HepG2 (cell line): Measurements from ENCODE around the gene CAPG. TPM values are rescaled to one million over a fixed set of nuclear protein-coding genes. Genes with fewer than 3 reads are reported as not detected.

Source experiments
- AFF4 ChIP-seq: sonication (generic); formaldehyde crosslinking; IDR thresholded peaks from 2 replicates; pipeline ENCODE4 v1.4.0; 2020; ENCODE audit warnings: missing genetic modification reagents
- AGO2 ChIP-seq: fragments of 200-400 bp; formaldehyde crosslinking; optimal IDR thresholded peaks from 2 replicates; pipeline ENCODE3; 2017; ENCODE audit warnings: mild to moderate bottlenecking, low read depth, low read length, moderate library complexity
- AKAP8 ChIP-seq: sonication (generic); formaldehyde crosslinking; IDR thresholded peaks from 2 replicates; pipeline ENCODE4 v1.5.1; 2020; ENCODE audit warnings: mild to moderate bottlenecking, missing genetic modification reagents
- E2F5 ChIP-seq: sonication (generic); formaldehyde crosslinking; conservative IDR thresholded peaks from 2 replicates; pipeline ENCODE4 v1.4.0; 2020; ENCODE audit warnings: missing genetic modification reagents
- HOXA5 ChIP-seq: sonication (generic); formaldehyde crosslinking; IDR thresholded peaks from 2 replicates; pipeline ENCODE4 v1.4.0; 2020; ENCODE audit warnings: missing genetic modification reagents
- MAX ChIP-seq: IDR thresholded peaks from 2 replicates; pipeline ENCODE4 v1.6.1; 2012; ENCODE audit warnings: inconsistent platforms
- RBAK ChIP-seq: sonication (generic); formaldehyde crosslinking; IDR thresholded peaks from 2 replicates; pipeline ENCODE4 v1.5.1; 2020; ENCODE audit warnings: mild to moderate bottlenecking, missing genetic modification reagents
- RCOR2 ChIP-seq: IDR thresholded peaks from 2 replicates; pipeline ENCODE4 v1.6.1; 2016; ENCODE audit warnings: missing biosample characterization, missing genetic modification reagents
- SMAD9 ChIP-seq: sonication (generic); formaldehyde crosslinking; IDR thresholded peaks from 2 replicates; pipeline ENCODE4 v1.5.1; 2020; ENCODE audit warnings: mild to moderate bottlenecking, missing genetic modification reagents
- STAG1 ChIP-seq: sonication (generic); formaldehyde crosslinking; IDR thresholded peaks from 2 replicates; pipeline ENCODE4 v1.4.0; 2020; ENCODE audit warnings: missing genetic modification reagents
- SUZ12 ChIP-seq: fragments of 150-350 bp; IDR thresholded peaks from 2 replicates; pipeline ENCODE4 v1.6.1; 2014; ENCODE audit warnings: low read depth, low read length
- THAP11 ChIP-seq: IDR thresholded peaks from 2 replicates; pipeline ENCODE4 v1.6.1; 2016; ENCODE audit warnings: missing biosample characterization, missing genetic modification reagents
- ZBTB21 ChIP-seq: sonication (generic); formaldehyde crosslinking; IDR thresholded peaks from 2 replicates; pipeline ENCODE4 v1.4.0; 2020; ENCODE audit warnings: missing genetic modification reagents
- ZFP1 ChIP-seq: IDR thresholded peaks from 2 replicates; pipeline ENCODE4 v1.6.1; 2016
- ZGPAT ChIP-seq: IDR thresholded peaks from 2 replicates; pipeline ENCODE4 v1.6.1; 2016; ENCODE audit warnings: mild to moderate bottlenecking
- ZNF20 ChIP-seq: sonication (generic); formaldehyde crosslinking; IDR thresholded peaks from 2 replicates; pipeline ENCODE4 v1.4.0; 2020; ENCODE audit warnings: mild to moderate bottlenecking, moderate library complexity, missing genetic modification reagents
- ZNF510 ChIP-seq: sonication (generic); formaldehyde crosslinking; IDR thresholded peaks from 2 replicates; pipeline ENCODE4 v1.4.0; 2020; ENCODE audit warnings: low read depth, mild to moderate bottlenecking, missing genetic modification reagents
- ZNF512B ChIP-seq: sonication (generic); formaldehyde crosslinking; IDR thresholded peaks from 2 replicates; pipeline ENCODE4 v1.5.1; 2020; ENCODE audit warnings: missing genetic modification reagents, mild to moderate bottlenecking, borderline replicate concordance
- ZNF704 ChIP-seq: sonication (generic); formaldehyde crosslinking; IDR thresholded peaks from 2 replicates; pipeline ENCODE4 v1.8.1; 2023; ENCODE audit warnings: mild to moderate bottlenecking, inconsistent platforms, moderate library complexity, missing genetic modification reagents, borderline replicate concordance
- polyA plus RNA-seq, 8 experiments: library from polyadenylated mRNA; depleted of rRNA in 3 of 8; stranded (reverse) in 7 of 8; unstranded in 1 of 8; fragments of >200 nt; fragmentation: Illumina TruSeq in 4 of 8; extraction: Trizol in 4 of 8; gene quantifications; 2 replicates each; pipeline versions ENCODE4 v1.2.1 to v1.2.3, GENCODE V29; 2011 to 2016; ENCODE audit warnings: low read depth in 4 of 8, missing spikeins in 1 of 8, mixed read lengths in 1 of 8; ENCODE audit not compliant: insufficient read depth in 1 of 8
- total RNA-seq, 5 experiments: library from RNA; depleted of rRNA; stranded (reverse); fragments of >200 nt; fragmentation: Illumina TruSeq; extraction: Trizol; gene quantifications; 2 replicates each; pipeline ENCODE4 v1.2.3, GENCODE V29; 2016; ENCODE audit warnings: low read depth in 1 of 5

Gene CAPG
- total and polyA plus RNA-seq, 2 of the 13 experiments (the other 11 are each of a cell fraction or from before 2014, with no cell fraction given), result 12.7 to 18.2 TPM

GRCh38 chr2:85418132-85419008 lies 8.2 kb upstream of the CAPG start, which contains the start of gene SH2D6 (continued):
- TF ChIP-seq AFF4 (CRISPR knock-in tag) (no peak; the same call in 1 of the 2 replicates), ZNF510 (CRISPR knock-in tag) (peak; percentile 72; the same call in 1 of the 2 replicates), ZNF704 (CRISPR knock-in tag) (peak; percentile 51; the same call in 1 of the 2 replicates), ZFP1 (CRISPR knock-in tag) (0 out of 2 replicates have a peak, but pooled peaks have one; percentile 3), SMAD9 (CRISPR knock-in tag) (no peak), HOXA5 (CRISPR knock-in tag) (peak; percentile 79), ZNF512B (no peak), AGO2 (peak; percentile 85), THAP11 (CRISPR knock-in tag) (peak; percentile 98), SUZ12 (peak; percentile 79), ZNF20 (peak; percentile 25; the same call in 1 of the 2 replicates), E2F5 (CRISPR knock-in tag) (no peak; the same call in 1 of the 2 replicates), STAG1 (CRISPR knock-in tag) (0 out of 2 replicates have a peak, but pooled peaks have one; percentile 1), RCOR2 (CRISPR knock-in tag) (no peak), ZBTB21 (CRISPR knock-in tag) (peak; percentile 33), MAX (peak; percentile 96), AKAP8 (no peak), RBAK (CRISPR knock-in tag) (no peak), ZGPAT (CRISPR knock-in tag) (peak; percentile 89)
